AG10803 (cell line): ENCODE results near the gene NEURL2.

Source experiments
- DNase-seq: peaks from one replicate; pipeline ENCODE4 v3.0.0; 2010; ENCODE audit warnings: low read depth
- H3K4me3 ChIP-seq: 2 replicates; pipeline ENCODE4 v1.5.1; 2011; ENCODE audit warnings: mild to moderate bottlenecking, low read length, control low read depth
- TF ChIP-seq, protein P1 (sequence below): conservative IDR thresholded peaks from 2 replicates; pipeline ENCODE4 v1.5.1; 2011; ENCODE audit warnings: mild to moderate bottlenecking, low read length, control low read depth, inconsistent platforms

Gene NEURL2

DNA sequence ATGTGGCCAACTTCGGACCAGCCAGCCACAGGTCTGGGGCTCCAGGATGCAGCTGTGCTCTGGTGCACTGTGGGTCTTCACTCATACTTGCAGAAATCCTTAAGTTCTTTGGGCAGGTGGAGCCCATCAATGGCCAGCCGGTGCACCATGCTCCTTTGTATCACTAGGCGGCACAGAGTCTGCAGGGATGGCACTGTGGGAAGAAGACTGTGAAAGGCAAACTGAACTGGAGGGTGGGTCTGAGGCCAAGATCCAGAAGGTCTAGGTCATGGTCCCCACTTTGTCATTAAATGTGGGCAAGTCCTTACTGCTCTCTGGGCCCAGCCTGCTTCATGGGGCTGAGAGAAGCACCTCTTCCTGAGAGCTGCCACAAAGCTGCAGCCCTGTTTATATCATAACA, 2.3 kb downstream of the NEURL2 start:
- TF ChIP-seq, protein P1, sequence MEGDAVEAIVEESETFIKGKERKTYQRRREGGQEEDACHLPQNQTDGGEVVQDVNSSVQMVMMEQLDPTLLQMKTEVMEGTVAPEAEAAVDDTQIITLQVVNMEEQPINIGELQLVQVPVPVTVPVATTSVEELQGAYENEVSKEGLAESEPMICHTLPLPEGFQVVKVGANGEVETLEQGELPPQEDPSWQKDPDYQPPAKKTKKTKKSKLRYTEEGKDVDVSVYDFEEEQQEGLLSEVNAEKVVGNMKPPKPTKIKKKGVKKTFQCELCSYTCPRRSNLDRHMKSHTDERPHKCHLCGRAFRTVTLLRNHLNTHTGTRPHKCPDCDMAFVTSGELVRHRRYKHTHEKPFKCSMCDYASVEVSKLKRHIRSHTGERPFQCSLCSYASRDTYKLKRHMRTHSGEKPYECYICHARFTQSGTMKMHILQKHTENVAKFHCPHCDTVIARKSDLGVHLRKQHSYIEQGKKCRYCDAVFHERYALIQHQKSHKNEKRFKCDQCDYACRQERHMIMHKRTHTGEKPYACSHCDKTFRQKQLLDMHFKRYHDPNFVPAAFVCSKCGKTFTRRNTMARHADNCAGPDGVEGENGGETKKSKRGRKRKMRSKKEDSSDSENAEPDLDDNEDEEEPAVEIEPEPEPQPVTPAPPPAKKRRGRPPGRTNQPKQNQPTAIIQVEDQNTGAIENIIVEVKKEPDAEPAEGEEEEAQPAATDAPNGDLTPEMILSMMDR, result no peak
- no peak for DNase-seq
- no peak overlapping the region for H3K4me3 ChIP-seq

DNA sequence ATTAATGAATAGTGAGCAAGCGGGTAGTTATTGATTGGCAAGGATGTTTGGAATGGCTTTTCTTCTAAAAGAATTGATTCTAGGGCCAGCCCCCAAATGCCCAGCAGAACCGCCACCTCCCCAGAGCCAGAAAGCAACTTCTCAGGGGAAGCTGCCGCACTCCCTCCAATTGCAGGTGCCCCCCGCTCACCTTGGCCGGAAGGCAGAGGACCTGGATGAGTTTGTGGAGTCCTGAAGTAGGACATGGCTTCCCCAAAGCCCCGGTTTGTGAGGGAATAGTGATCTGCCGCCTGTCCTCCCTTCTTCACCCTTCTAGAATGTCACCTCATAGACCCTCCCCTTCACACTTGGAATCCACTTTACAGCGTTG, 3.7 kb downstream of the NEURL2 start, which contains the start of gene SPATA25:
TSS of gene SPATA25 (minus strand) at position 277 of the 370 bp plus-strand sequence. CDS start at position 245, 32 bp downstream.
- no peak within 1 kb of the TSS for H3K4me3 ChIP-seq
- no peak for DNase-seq
- TF ChIP-seq, protein P1, result no peak

DNA sequence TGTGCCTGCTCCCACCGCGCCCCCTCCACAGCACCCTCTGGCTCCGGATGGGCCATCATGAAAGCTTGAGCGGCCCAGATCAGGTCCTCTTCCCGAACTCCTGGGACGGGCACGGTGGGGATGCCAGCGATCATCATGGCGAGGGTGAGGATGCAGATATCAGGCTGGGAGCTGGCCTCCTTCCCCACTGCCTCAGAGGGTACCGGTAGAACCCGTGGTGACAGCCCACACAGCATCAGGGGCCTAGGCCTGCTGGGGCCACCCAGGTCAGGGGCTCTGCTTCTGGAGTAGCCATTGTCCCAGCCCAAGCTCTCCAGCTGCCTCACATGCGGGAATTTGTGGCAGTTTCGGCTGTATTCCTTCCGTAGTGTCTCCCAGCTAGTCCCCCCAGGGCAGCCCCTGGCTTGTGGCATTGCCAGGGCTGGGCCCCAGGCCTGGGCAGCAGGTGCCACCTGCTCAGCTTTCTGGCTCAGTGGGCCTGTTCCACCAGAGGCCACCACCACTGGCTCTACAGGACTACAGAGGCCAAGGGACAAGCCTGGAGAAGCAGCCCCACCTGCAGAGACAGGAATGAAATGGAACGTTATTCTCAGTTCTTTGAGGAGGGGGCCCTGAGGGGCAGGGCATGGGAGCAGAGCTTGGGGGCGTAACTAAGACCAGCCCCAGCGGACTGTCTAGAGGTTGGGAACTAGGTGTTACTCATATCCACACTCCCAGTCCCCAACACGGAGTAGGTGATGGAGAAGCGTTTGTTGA, 4.2 kb downstream of the NEURL2 start:
- no peak for DNase-seq
- TF ChIP-seq, protein P1, result no peak
- no peak overlapping the region for H3K4me3 ChIP-seq

DNA sequence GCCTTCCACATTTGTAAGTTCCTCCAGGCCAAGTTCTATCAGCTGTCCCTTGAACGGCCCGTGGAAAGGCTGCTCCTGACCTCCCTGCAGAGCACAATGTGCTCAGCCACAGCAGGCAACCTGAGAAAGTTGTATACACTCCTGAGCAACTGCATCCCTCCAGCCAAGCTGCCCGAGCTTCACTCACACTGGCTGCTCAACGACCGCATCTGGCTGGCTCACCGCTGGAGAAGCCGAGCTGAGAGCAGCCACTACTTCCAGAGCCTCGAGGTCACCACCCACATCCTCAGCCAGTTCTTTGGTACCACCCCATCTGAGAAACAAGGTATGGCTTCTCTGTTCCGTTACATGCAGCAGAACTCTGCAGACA, 7.9 kb downstream of the NEURL2 start:
- no peak for DNase-seq
- TF ChIP-seq, protein P1, result no peak
- no peak overlapping the region for H3K4me3 ChIP-seq

GRCh38 chr20:45882469-45883099, 8.4 kb downstream of the NEURL2 start:
- no peak for DNase-seq
- H3K4me3 ChIP-seq, result no peak overlapping the region
- TF ChIP-seq, protein P1, result no peak

DNA sequence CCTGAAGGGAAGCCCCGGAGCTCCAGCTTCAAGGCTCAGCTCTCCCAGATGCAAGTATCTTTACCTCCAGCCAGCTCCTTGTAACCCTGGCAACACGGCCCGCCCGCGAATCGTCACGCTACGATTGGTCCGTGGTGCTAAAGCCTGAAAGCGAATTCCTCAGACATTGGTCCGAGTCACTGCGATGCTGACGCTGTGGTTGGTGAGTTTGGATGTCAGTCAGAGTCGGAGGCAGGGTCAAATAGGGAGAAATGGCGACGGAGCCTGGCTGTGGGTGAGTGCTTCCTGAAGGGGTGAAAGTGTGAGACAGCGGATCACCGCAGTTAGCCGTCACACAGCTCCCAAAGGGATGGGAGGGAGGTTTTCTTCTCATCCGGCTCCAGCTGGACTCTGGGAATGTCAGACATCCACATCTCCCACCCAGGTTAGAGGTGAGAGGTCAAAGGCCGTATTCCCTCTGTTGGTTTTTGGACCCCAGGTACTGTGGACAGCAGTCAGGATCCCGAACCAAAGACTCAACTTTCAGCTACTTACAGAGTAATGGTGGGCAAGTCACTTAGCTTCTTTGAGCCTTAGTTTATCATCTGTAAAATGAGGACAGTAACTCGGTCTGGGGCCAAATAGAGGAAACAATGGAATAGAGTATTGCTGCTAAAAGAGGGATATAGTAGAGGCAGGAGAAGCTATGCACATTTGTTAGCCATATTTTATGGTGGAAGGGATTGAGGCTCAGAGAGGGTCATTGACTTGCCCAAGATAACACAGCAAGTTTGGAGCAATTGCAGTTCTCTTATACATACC, 9.8 kb downstream of the NEURL2 start, which contains the start of gene ZSWIM1:
TSS of gene ZSWIM1 (plus strand) at position 240 of the 801 bp plus-strand sequence. CDS start 1,366 bp downstream, outside the sequence.
- TF ChIP-seq, protein P1, result no peak
- H3K4me3 ChIP-seq, result peak within 1 kb of the TSS; percentile 94
- DNase-seq, result peak; percentile 99
